GM19324 (cell line): ENCODE results near the gene PRPS1L1.

Experiments
- ATAC-seq: cut with Tn5 transposase; IDR thresholded peaks from one replicate; pipeline ENCODE4 v1.9.1; 2021; ENCODE audit warnings: mild to moderate bottlenecking, moderate library complexity; ENCODE audit not compliant: unreplicated experiment, low FRiP score

PRPS1L1 gene

DNA sequence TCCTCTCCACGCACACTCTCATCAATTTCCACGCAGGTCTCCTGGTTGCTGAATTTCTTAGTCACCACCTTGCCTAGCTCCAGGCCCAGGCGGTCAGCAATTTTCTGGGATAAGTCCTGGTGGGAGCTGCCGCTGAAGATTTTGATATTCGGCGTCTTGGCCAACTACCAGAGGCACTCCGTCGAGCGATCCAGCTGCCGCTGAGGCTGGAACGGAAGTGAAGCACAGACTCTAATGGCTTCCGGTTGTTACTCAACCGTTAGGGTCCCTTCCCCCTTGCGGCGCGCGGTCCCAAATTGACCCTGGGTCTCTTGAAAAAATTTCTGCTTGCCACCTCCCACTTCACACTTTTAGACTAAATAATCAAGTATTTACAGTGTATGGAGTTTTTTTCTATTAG is at the start of gene PRPS1L1:
PRPS1L1 (minus strand) TSS at position 219 of the 400 bp plus-strand sequence.
- ATAC-seq, result no peak

GRCh38 chr7:18076461-18076860 is 48.8 kb upstream of the PRPS1L1 start:
- no peak for ATAC-seq

GRCh38 chr7:18068745-18069144 is 41.1 kb upstream of the PRPS1L1 start:
- ATAC-seq, result no peak

- no peak for ATAC-seq
These were observed 36.7 kb upstream of the PRPS1L1 start for GRCh38 chr7:18064242-18064838.

DNA sequence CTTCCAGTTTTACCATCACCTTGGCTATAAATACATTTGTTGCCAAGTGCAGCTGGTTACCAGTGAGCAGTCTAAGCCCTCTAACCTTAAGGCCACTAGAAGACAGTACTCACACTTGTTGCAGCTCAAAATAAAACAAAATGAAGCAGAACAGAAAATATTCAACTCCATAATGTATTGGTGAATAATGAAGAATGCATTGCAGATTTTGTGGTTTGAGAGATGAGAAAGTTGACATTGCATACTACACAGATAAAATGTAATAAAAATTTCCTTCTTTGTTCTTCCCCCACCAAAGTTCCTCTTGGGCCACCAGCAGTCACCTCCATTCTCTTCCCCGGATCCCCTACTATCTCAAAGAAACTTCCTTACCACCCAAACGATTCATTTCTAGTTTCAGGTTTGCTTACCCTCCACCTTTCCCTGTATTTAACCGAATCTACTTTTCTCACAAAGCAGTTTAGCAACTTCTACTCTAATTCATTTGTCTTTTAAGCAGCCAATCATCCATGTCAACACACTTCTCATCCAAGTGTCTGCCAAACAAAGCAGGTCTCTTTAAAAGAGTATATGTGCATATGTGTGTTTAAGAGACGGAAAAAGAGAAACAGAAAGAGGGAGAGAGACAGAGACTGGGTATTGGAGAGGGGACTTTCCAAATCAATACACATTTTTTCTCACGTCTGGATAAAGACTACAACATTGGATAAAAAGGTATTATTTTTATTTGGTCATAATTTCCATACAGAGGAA is 35.7 kb upstream of the PRPS1L1 start:
- ATAC-seq, result no peak

- ATAC-seq, result no peak
These were observed 31.5 kb upstream of the PRPS1L1 start for GRCh38 chr7:18059171-18059570.

GRCh38 chr7:18053941-18054340 is 26.3 kb upstream of the PRPS1L1 start:
- no peak for ATAC-seq

DNA sequence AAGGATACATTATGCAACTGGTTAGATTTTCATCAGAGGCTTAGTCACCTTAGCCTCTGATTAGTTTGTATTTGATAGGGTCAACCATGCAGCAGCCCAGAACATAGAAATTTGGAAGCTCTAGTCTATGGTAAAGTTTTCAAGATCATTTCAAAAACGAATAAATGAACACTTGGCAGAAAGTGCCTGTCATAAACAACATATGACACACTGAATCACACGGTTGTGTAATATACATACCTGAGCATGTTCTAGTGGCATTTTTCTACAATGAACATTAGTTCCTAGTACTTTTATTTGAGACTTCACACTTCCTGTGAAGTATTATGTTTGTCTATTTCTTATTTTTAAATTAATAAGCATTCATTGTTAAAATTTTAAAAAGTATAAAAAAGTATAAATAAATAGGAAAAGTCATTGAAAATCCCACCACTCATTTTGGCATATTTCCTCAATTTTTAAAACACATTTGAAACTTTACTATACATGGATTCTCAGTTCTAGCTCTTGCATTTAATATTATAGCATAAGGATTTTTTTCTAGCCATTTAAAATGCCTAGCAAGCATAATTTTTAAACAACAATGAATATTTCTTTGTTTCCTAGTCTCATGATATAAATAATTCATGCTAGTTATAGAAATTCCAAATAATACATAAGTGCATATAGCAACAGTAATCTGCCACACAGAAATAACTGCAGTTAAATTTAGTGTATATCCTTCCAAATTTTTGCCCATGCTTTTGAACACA is 25.7 kb upstream of the PRPS1L1 start:
- no peak for ATAC-seq

DNA sequence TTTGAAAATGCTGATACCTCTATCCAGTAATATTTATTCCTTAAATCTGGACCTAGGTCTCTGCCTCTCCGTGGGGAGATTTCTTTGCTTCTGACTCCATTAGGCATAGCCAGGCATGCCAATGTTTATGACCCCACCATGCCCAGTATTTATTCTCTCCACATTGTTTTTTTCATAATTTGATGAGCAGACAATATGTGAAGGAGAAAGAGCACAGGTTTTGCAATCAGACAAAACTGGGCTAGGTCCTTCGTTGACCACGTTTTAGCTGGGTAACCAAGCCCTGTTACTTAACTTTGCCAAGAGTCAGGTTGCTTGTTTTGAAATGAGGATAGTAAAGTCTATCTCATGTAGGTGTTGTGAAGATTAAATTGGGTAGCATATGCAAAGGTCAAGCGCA is 21.6 kb upstream of the PRPS1L1 start:
- no peak for ATAC-seq

GRCh38 chr7:18046601-18047000 is 19.0 kb upstream of the PRPS1L1 start:
- ATAC-seq, result no peak

DNA sequence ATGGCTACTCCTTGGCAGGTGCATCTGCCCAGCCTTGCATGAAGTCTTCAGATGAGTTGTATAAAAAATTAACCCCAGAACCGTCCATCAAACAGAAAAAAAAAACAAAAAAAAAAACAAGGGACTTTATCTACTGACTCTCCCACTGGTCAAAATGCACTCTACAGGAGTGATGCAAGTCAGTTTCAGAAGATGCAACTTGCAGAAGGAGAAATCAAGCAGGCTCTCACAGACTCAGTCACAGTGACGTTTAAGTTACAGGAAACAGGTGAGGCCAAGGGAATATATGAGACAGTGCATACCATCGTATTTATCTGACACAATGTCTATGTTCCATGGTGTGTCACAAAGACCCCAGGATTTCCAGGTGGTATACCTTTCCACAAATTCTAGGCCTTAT is 17.5 kb upstream of the PRPS1L1 start:
- ATAC-seq, result no peak

DNA sequence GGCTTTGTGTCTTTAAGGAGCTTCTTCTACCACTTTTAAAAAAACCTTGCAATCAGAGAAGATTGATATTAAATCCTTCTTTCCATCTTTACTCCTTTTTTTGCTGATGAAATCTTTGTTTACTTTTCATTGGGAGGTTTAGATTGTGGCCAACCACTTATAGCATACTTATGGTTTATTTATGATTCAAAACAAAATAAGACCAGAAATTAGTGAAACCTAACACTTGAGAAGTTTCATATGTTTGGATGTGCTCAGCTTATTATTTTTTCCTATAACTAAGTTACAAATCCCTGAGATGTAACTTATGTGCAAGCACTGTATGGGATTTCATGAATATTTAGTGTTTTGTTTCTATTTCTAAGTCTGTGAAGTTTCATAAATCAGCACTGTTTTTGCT is 13.5 kb upstream of the PRPS1L1 start:
- ATAC-seq, result no peak

DNA sequence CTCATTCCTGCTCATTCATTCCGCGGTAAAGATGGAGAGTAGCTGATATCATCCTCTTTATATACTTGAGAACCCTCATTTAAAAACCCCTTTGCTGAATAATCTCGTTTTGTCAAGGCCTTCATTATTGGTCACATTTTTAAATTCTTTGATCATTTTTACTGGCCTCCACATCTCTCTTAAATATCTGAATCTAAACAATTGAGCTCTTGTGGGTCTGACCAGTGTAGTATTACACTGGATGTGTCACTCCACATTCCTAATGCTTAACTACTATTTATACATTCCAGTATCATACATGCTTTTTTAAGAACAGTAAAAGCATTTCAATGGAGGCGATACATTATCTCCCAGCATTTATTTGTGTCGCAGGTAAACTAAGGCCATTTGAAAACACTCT is 12.6 kb upstream of the PRPS1L1 start:
- no peak for ATAC-seq

DNA sequence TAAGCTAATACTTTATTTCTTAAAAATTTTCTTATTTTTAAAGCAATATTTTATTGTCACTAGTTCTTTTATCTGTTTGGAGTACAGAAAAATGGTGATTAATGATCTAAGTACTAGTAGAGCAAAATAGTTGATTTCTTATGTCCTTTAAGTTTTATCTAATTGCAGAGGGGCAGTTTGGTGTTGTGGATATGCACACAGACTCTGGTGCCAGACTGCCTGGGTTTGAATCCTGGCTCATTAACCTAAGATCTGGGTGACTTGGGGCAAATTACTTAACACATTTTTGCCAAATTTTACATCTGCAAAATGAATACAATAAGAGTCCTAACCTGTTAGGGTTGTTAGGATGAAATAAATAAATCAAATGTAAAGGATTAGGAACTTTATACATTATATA is 10.7 kb upstream of the PRPS1L1 start:
- ATAC-seq, result no peak

DNA sequence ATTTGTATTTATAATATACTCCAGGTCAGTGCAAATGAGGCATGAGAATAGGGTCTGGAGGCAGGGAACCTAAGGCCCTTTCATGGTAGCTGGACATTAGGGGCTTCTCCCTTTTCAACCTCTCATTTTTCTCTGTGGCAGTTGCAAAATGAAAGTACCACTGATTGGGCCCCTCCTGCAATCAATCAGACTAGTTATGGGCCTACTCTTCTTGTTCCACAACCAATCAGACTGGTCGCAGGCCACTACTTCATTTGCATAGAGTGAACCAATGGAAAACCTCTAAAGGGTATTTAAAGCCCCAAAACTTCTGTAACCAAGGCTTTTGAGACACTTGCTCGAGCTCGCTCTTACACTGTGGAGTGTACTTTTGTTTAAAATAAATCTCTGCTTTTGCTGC is 10.0 kb upstream of the PRPS1L1 start:
- no peak for ATAC-seq

- no peak for ATAC-seq
These were observed 9.1 kb upstream of the PRPS1L1 start for GRCh38 chr7:18036783-18037182.

- ATAC-seq, result no peak
These were observed 3.1 kb upstream of the PRPS1L1 start for GRCh38 chr7:18030758-18031157.

- no peak for ATAC-seq
These were observed 7.4 kb downstream of the PRPS1L1 start for GRCh38 chr7:18020138-18020715.

GRCh38 chr7:18019555-18019954 is 8.1 kb downstream of the PRPS1L1 start:
- ATAC-seq, result no peak

DNA sequence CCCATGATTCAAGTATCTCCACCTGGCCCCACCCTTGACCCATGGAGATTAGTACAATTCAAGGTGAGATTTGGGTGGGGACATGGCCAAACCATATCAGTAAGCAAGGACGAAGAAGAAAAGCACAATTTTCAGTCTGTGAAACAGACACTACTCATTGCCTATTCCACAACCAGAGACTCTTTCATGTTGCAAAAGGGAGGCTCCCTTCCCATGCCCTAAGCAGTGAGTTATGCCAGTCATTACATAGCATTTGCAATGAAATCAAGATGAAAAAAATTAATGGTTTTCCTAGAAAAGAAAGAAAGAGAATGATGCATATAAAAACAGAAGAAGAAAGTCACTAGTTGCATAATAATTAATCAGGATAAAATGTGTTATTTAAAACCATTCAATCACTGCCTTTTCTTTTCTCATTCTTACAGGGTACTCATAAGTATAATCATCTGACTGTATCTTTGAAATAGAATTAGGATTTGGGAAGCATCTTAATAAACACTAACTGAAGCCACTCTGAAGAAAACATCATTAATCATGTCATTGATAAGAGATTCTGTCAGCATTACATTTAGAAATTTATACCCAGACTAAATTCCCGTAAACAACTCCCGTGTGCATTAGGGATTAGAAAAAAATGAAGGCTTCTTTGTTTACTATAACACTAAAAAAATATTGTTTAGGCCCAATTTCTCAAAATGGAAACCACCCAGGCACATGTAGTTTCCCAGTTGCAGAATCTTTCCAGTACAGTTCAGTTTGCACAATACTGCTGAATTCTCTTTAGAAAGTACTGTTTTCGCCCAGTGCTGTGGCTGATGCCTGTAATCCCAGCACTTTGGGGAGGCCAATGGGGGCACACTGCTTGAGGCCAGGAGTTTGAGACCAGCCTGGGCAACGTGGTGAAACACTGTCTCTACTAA is 9.1 kb downstream of the PRPS1L1 start:
- no peak for ATAC-seq
